Stimulated activated naive CD8-positive, alpha-beta T cell treated with anti-CD3 and anti-CD28 coated beads, Interleukin-15, Interleukin-2, amounts not matched to agents 100 ng/mL and 50 ng/mL, for 24 hours (primary cell): ENCODE data around the gene CSTPP1.

Experiments used
- H3K27ac Mint-ChIP-seq: one replicate; pipeline ENCODE4 v1.8.0; 2021; ENCODE audit warnings: mild to moderate bottlenecking, mixed read lengths
- H3K27me3 Mint-ChIP-seq: one replicate; pipeline ENCODE4 v1.8.0; 2021; ENCODE audit warnings: mixed read lengths
- H3K36me3 Mint-ChIP-seq: one replicate; pipeline ENCODE4 v1.8.0; 2021; ENCODE audit warnings: low read depth, mixed read lengths
- H3K4me1 Mint-ChIP-seq: one replicate; pipeline ENCODE4 v1.8.0; 2021; ENCODE audit warnings: low read depth, mixed read lengths
- H3K4me3 Mint-ChIP-seq: one replicate; pipeline ENCODE4 v1.8.0; 2021; ENCODE audit warnings: mild to moderate bottlenecking, mixed read lengths
- H3K9me3 Mint-ChIP-seq: one replicate; pipeline ENCODE4 v1.8.0; 2021; ENCODE audit warnings: mixed read lengths

Gene CSTPP1

DNA sequence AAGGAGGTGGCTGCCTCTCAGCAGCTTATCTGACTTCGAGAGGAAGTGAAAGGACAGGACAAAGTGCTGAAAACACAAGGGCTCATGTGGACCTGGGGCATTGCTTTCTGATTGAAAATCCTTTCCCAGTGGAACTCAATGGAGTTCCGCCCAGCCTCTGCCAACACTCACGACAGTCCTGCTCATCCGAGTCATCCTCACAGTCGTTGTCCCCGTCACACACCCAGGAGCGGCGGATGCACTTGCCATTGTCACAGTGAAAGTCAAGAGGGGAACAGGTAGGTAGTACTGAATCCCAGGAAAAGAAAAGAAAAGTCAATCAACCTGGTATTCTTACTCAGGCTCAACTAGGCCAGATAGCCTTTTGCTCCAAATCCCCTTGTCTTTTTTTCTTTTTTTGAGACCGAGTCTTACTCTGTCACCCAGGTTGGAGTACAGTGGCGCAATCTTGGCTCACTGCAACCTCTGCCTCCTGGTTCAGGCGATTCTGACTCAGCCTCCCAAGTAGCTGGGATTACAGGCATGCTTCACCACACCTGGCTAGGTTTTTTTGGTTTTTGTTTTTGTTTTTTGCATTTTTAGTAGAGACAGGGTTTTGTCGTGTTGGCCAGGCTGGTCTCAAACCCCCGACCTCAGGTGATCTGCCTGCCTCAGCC is 36.3 kb upstream of the CSTPP1 start:
- Mint-ChIP-seq H3K36me3 (no peaks in the 10 kb centered on the region), H3K27ac (no peak overlapping the region), H3K27me3 (no peaks in the 10 kb centered on the region), H3K9me3 (no peaks in the 10 kb centered on the region), H3K4me1 (no peaks in the 10 kb centered on the region), H3K4me3 (no peak overlapping the region)

DNA sequence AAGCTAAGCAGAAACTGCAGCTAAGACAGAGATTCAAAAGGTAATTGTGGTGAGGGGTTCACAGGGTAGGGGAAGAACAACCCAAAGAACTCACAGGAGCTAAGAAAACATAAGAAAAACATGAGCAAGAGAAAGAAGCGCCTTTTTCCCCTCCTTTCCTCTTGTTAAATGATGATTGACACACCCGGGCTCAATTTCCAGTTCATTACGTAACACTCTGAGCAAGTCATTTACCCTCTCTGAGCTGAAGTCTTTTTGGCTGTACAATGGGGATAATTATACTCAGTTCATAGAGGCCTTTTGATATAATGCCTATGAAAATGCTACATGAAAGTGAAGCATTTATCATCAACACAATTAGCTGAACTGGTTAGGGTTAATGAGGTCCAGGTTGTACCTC is 35.4 kb upstream of the CSTPP1 start:
- no peaks in the 10 kb centered on the region for H3K4me1 Mint-ChIP-seq
- no peak overlapping the region for H3K27ac Mint-ChIP-seq
- H3K36me3 Mint-ChIP-seq = no peaks in the 10 kb centered on the region
- H3K9me3 Mint-ChIP-seq = no peaks in the 10 kb centered on the region
- no peak overlapping the region for H3K4me3 Mint-ChIP-seq
- no peaks in the 10 kb centered on the region for H3K27me3 Mint-ChIP-seq

DNA sequence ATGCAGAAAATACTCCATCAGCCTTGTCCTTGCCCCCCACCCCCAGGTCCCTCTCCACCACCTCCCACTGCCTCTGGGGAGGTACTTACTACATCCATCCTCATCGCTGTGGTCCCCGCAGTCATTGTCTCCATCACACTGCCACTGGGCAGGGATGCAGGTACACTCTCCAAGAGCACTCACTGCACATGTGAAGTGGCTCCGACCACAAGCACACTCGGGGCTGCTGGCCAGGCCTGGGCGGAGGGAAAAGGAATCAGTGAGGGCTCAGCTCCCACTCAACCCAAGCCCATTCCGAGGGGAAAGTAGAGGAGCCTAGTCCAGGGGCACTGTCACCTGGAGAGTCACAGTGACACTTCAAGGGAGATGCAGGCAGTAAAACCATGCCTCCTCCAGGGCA is 33.9 kb upstream of the CSTPP1 start:
- H3K4me1 Mint-ChIP-seq = no peaks in the 10 kb centered on the region
- no peak overlapping the region for H3K27ac Mint-ChIP-seq
- H3K36me3 Mint-ChIP-seq = no peaks in the 10 kb centered on the region
- no peaks in the 10 kb centered on the region for H3K27me3 Mint-ChIP-seq
- no peak overlapping the region for H3K4me3 Mint-ChIP-seq
- no peaks in the 10 kb centered on the region for H3K9me3 Mint-ChIP-seq

DNA sequence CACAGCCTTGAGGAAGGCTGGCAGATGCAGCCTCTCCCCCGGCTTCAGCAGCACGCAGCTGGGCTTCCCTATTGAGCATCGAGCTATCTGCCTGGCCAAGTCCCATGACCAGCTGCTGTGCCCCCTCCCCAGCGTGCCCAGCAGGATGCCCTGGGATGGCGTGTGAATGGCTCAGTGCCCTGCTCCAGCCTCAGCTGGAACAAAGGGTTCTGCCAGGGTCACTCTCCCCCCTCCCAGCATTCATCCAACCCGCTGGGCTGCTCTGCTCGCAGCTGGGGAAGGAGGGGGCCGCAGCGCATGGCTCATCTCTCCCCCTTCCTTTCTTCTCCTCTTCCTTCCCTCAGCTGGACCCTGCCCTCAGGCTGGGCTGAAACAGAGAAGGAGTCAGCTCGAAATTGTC is 32.7 kb upstream of the CSTPP1 start:
- H3K36me3 Mint-ChIP-seq = no peaks in the 10 kb centered on the region
- H3K27ac Mint-ChIP-seq = no peak overlapping the region
- H3K4me3 Mint-ChIP-seq = no peak overlapping the region
- peaks cover 2% of the 10 kb centered on the region for H3K27me3 Mint-ChIP-seq
- no peaks in the 10 kb centered on the region for H3K9me3 Mint-ChIP-seq
- H3K4me1 Mint-ChIP-seq = no peaks in the 10 kb centered on the region

DNA sequence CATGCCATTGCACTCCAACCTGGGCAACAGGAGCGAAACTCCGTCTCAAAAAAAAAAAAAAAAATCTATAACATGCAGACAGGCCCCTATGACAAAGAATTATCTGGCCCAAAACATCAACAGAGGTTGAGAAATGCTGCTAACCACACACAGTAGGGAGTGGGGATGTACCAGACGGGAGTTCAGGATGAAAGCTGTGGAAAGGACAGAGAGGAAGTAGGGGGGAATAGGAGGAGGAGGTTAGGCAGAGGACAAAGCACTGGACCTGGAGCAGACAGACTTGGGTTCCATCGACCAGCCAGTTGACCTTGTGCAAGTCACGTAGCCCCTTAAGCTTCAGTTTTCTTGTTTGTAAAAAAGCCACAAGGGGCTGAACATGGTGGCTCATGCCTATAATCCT is 30.8 kb upstream of the CSTPP1 start:
- Mint-ChIP-seq H3K36me3 (no peaks in the 10 kb centered on the region), H3K4me3 (no peak overlapping the region), H3K4me1 (no peaks in the 10 kb centered on the region), H3K27ac (no peak overlapping the region), H3K9me3 (no peaks in the 10 kb centered on the region), H3K27me3 (peaks cover 9% of the 10 kb centered on the region)

DNA sequence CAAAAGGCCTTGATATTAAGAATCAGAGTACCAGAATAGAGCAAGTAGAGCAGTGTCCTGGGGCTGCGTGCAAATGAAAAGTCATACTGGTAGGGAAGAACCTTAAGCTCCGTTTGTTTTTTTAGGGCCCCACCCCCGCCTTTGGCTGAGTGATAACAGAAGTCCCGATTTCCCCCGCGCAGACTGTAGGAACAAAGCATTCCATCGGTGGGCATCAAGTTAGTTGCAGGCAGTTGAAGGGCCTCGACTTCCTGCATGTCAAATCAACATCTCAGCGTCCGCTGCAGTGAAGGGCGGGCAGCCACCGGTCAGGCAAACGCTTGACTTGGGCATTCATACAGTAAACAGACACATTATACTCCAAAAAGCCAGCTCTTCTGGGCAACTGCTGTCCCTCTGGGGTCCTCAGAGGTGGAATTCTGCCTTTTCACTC is 29.9 kb upstream of the CSTPP1 start:
- Mint-ChIP-seq H3K36me3 (no peaks in the 10 kb centered on the region), H3K4me3 (no peak overlapping the region), H3K27me3 (peaks cover 14% of the 10 kb centered on the region), H3K9me3 (no peaks in the 10 kb centered on the region), H3K27ac (no peak overlapping the region), H3K4me1 (no peaks in the 10 kb centered on the region)

DNA sequence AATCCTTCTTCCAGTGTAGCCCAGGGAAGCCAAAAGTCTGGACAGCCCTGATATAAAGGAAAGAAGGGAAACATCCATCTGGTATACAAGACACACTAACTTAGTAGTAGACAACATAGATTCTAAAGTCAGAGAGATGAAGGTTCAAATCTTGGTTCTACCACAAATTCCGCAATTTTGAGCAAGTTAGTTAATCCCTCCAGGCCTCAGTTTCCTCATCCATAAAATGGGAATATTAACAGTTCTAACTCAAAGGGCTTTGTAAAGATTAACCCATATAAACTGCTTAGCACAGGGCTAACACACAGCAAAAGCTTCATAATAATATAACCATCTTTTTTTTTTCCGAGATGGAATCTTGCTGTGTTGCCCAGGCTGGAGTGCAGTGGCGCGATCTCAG is 29.0 kb upstream of the CSTPP1 start:
- Mint-ChIP-seq H3K9me3 (no peaks in the 10 kb centered on the region), H3K4me3 (no peak overlapping the region), H3K27me3 (peaks cover 19% of the 10 kb centered on the region), H3K27ac (no peak overlapping the region), H3K4me1 (no peaks in the 10 kb centered on the region), H3K36me3 (no peaks in the 10 kb centered on the region)

DNA sequence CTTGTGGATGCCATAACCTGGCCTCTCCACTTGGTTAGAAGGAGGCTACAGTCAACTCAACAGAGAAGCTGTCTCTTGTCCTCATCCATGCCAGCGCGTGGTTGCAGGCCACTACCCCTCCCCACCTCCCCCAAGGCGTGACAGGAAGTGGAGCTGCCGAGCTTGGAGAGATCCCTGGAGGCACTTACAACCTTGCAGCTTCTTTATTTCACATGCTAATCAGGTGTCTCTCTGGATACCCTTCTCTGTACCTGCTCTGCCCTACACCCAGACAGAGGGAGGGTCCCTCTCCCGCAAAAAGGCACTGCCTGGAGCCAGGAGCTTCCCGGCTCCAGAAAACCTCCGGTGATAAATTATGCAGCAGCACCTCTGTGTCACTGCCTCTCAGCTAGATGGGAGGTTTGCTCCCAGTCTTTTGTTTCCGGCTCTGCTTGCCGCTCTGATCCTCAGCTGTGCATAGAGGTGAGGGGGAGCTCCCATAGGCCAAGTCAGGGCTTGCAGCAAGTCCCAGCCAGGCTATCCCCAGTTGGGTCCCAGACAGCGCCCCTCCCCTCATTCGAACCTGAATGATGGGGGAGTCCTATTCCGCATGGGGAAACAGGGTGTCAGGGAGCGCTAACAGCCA is 23.9 kb upstream of the CSTPP1 start:
- Mint-ChIP-seq H3K4me1 (peaks cover 12% of the 10 kb centered on the region), H3K4me3 (no peak overlapping the region)

DNA sequence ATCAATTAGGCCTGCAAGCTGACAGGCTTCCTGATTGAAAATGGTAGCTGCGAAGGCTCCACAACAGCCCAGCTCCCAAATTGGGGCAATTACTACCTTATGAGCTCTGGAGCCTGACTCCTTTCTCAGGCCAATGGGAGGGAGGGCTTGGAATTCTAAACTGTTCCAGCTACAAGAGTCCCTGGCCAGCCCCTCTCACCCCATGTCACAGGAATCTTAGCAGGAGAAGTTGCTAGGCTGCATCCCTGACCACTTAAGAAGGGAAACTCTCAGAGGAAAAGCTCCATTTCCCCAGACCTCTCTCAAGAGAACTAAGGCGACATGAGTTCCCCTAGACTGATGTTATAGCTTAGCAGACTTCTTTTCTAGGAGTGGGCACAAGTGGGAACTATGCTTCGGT is 23.1 kb upstream of the CSTPP1 start:
- H3K27me3 Mint-ChIP-seq = peaks cover 64% of the 10 kb centered on the region
- no peak overlapping the region for H3K4me3 Mint-ChIP-seq
- peaks cover 14% of the 10 kb centered on the region for H3K4me1 Mint-ChIP-seq
- H3K27ac Mint-ChIP-seq = no peak overlapping the region
- no peaks in the 10 kb centered on the region for H3K9me3 Mint-ChIP-seq
- no peaks in the 10 kb centered on the region for H3K36me3 Mint-ChIP-seq

More for the DNA sequence above, 23.9 kb upstream of the CSTPP1 start:
- no peaks in the 10 kb centered on the region for H3K9me3 Mint-ChIP-seq
- H3K36me3 Mint-ChIP-seq = no peaks in the 10 kb centered on the region
- H3K27me3 Mint-ChIP-seq = peaks cover 64% of the 10 kb centered on the region
- H3K27ac Mint-ChIP-seq = no peak overlapping the region

DNA sequence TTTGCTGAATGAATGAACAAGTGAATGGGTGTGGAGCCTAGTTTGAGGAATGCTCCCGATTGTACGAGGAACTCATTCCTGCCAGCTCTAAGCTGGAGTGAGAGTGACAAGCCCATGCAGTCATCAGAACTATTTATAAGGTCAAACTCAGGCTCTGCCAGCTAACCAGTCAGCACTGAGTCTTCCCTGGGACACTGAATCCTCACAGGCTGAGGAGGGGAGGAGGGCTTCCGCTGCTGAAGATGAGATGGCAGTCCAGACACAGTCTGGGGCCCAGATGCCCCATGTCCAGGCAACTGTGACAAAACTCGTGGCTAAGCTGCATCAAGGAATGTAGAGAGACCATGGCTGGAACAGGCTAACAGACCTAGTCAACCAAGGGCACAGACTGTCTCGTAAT is 22.2 kb upstream of the CSTPP1 start:
- H3K27ac Mint-ChIP-seq = no peak overlapping the region
- H3K4me3 Mint-ChIP-seq = no peak overlapping the region
- no peaks in the 10 kb centered on the region for H3K36me3 Mint-ChIP-seq
- H3K9me3 Mint-ChIP-seq = no peaks in the 10 kb centered on the region
- peaks cover 66% of the 10 kb centered on the region for H3K27me3 Mint-ChIP-seq
- H3K4me1 Mint-ChIP-seq = peaks cover 22% of the 10 kb centered on the region

DNA sequence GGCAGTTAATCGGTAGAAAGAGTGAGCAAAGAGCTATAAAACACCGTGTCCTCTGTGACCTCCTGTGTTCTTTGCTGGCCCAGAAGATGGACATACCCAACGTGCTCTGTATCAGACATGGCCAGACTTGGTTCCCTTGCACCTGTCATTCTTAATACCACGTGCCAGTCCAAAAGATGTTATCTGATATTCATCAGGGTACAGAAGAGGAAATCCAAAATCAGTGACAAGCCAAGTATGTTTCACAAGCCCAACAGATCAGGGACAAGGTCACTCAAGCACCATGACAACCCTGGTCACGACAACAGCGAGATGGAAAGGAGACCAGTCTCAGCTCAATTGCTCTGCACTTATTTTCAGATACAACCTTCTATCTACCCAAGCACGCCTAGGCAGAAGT is 21.7 kb upstream of the CSTPP1 start:
- Mint-ChIP-seq H3K9me3 (no peaks in the 10 kb centered on the region), H3K4me1 (peaks cover 27% of the 10 kb centered on the region), H3K4me3 (no peak overlapping the region), H3K27ac (no peak overlapping the region), H3K36me3 (no peaks in the 10 kb centered on the region), H3K27me3 (peaks cover 69% of the 10 kb centered on the region)

DNA sequence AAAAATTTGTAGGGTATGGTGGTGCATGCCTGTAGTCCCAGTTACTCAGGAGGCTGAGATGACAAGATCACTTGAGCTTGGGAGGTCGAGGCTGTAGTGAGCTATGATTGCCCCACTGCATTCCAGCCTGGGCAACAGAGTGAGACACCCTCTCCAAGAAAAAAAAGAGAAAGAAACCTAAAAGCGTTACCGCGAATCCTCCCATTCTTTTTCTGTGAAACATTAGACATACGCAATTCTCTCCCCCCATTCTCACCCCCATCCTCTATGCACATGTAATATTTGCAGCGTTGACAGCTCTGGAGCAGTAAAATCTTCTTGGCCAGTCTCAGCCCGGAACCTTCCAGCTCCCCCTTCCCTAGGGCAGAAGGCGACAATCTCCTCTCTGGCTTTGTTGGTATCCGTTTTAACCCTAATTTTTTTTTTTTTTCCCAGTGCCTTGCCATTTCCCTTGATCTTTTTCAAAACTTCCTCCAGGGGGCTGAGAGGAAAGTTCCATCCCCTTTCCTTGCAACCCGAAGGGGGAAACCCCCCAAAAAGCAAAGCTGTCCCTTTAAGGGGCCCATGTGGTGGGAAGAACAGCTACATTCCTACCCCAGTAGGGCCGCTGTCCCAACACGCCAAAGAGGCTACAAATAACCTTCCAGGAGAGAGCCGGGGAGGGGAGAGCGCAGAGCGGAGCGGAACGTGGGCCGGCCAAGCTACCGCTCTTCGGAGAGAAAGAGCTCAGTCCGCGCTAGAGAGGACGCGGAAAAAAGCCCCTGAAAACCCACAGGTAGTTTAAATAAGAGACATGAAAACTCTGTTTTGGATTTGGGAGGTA is 20.1 kb upstream of the CSTPP1 start:
- Mint-ChIP-seq H3K4me1 (peaks cover 28% of the 10 kb centered on the region), H3K36me3 (no peaks in the 10 kb centered on the region), H3K9me3 (no peaks in the 10 kb centered on the region), H3K27ac (peak overlapping the region; percentile 8), H3K4me3 (peak overlapping the region; percentile 80), H3K27me3 (peaks cover 62% of the 10 kb centered on the region)

DNA sequence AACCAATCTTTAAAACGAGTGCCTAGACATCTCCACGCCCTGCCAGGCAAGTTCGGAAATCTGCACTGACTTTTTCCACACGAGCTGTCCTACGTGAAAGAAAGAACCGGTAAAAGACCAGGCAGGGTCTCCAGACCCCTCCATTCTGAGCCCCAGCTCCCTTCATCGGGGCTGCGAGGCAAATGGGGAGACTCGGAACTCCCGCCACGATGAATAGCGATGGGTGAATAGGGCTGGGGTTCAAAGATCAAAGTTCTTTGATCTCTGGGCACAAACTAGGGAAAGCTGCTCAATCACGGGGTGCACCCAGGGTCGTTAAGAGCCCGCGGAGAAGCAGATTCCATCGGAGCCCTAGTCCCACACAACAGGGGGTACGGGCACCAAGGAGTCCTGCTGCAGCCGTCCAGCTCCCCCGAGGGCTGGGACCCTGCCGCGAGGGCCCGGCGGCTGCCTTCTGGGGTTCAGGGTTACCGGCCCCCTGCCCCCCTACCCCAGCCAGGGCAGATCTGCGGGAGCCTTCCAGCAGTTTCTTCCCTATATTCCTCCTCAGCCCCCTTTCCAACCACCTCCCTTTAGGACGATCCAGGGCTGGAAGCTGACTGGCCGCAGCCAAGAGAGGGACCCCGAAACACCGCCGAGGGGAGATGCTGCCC is 19.3 kb upstream of the CSTPP1 start:
- no peaks in the 10 kb centered on the region for H3K9me3 Mint-ChIP-seq
- no peaks in the 10 kb centered on the region for H3K36me3 Mint-ChIP-seq
- peaks cover 28% of the 10 kb centered on the region for H3K4me1 Mint-ChIP-seq
- peak overlapping the region; percentile 80 for H3K4me3 Mint-ChIP-seq
- no peak overlapping the region for H3K27ac Mint-ChIP-seq
- H3K27me3 Mint-ChIP-seq = peaks cover 59% of the 10 kb centered on the region

DNA sequence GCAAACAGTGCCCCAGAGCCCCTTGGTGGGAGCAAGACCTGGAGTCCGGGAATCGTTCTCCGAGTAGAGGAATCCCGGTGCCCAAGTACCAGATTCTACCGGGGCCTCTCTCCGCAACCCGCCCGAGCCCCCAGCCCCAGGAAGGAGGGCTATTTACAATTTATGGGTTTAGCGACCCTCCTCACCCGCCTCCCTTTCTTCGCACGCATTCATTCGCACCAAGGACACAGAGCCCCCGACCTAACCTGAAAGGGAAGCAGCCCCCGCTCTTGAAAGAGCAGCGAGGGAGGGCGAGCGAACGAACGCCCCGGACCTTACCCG is 18.8 kb upstream of the CSTPP1 start:
- Mint-ChIP-seq H3K4me1 (peaks cover 28% of the 10 kb centered on the region), H3K4me3 (peak overlapping the region; percentile 75), H3K9me3 (no peaks in the 10 kb centered on the region), H3K36me3 (no peaks in the 10 kb centered on the region), H3K27me3 (peaks cover 56% of the 10 kb centered on the region), H3K27ac (no peak overlapping the region)
